AML-193 (cell line): ENCODE data around the gene DUSP12.

Source experiments
- DNase-seq, 2 experiments: peaks; one replicate each; lab custom pipeline; 2025; lab: John Stamatoyannopoulos, UW

DUSP12 gene

GRCh38 chr1:161727256-161727924 is 22.2 kb upstream of the DUSP12 start:
- DNase-seq = peak in 1 of 2 experiments; percentile 12

GRCh38 chr1:161728376-161729226 is 21.0 kb upstream of the DUSP12 start:
- DNase-seq = no peak

GRCh38 chr1:161730050-161730564 is 19.5 kb upstream of the DUSP12 start:
- peak; percentile 25 to 30 for DNase-seq

GRCh38 chr1:161731241-161731640 is 18.3 kb upstream of the DUSP12 start:
- no peak for DNase-seq

GRCh38 chr1:161731981-161732718 is 17.4 kb upstream of the DUSP12 start:
- no peak for DNase-seq

- peak in 1 of 2 experiments; percentile 37 for DNase-seq
Measured at GRCh38 chr1:161733526-161733925, 16.1 kb upstream of the DUSP12 start.

- DNase-seq = no peak
Measured at GRCh38 chr1:161735837-161736236, 13.7 kb upstream of the DUSP12 start.

- no peak for DNase-seq
Measured at GRCh38 chr1:161736335-161736969, 13.1 kb upstream of the DUSP12 start.

GRCh38 chr1:161737625-161738024 is 12.0 kb upstream of the DUSP12 start:
- no peak for DNase-seq

GRCh38 chr1:161738627-161739287 is 10.8 kb upstream of the DUSP12 start:
- DNase-seq = peak; percentile 84 to 94

- DNase-seq = no peak
Measured at GRCh38 chr1:161739865-161740566, 9.6 kb upstream of the DUSP12 start.

- DNase-seq = peak in 1 of 2 experiments; percentile 20
Measured at GRCh38 chr1:161740921-161741320, 8.7 kb upstream of the DUSP12 start.

GRCh38 chr1:161743231-161743630 is 6.4 kb upstream of the DUSP12 start:
- no peak for DNase-seq

- peak in 1 of 2 experiments; percentile 9 for DNase-seq
Measured at GRCh38 chr1:161747801-161748200, 1.8 kb upstream of the DUSP12 start.

- peak in 1 of 2 experiments; percentile 24 for DNase-seq
Measured at GRCh38 chr1:161763522-161764098, 14.0 kb downstream of the DUSP12 start.

- peak; percentile 78 to 87 for DNase-seq
Measured at GRCh38 chr1:161766102-161766981, 16.8 kb downstream of the DUSP12 start, which contains the start of gene ATF6. ATF6 (plus strand) TSS chr1:161766320; CDS start chr1:161766361, 41 bp downstream.

- no peak for DNase-seq
Measured at GRCh38 chr1:161768461-161768860, 18.9 kb downstream of the DUSP12 start.

GRCh38 chr1:161768986-161769672 is 19.5 kb downstream of the DUSP12 start:
- no peak for DNase-seq
